Keratinocyte (primary cell): ENCODE results near the gene RRAS2. TPM values are rescaled to one million over a fixed set of nuclear protein-coding genes. Genes with fewer than 3 reads are reported as not detected.

Source experiments
- DNase-seq: peaks from one replicate; pipeline ENCODE4 v3.0.0-alpha.2; 2011; ENCODE audit warnings: low read depth, missing footprints, low spot score
- FAIRE-seq: peaks from 2 replicates; lab custom pipeline; 2011; peaks lifted over from hg19 to GRCh38; lab: Jason Lieb, UNC
- H2AFZ ChIP-seq: 2 replicates; pipeline ENCODE4 v1.6.0; 2012; ENCODE audit warnings: low read length, control low read depth, inconsistent platforms; ENCODE audit not compliant: control insufficient read depth
- H3K27ac ChIP-seq: 2 replicates; pipeline ENCODE4 v1.5.1; 2011; ENCODE audit warnings: low read length; ENCODE audit not compliant: control insufficient read depth, insufficient read depth
- H3K27me3 ChIP-seq: 3 replicates; pipeline ENCODE4 v1.6.0; 2011; ENCODE audit warnings: low read length; ENCODE audit not compliant: control insufficient read depth, insufficient read depth; ENCODE audit errors: extremely low read depth
- H3K36me3 ChIP-seq, 2 experiments: 2 replicates in 1 of 2; 3 replicates in 1 of 2; pipeline ENCODE4 v1.5.1; 2011; ENCODE audit warnings: low read length in 2 of 2, mild to moderate bottlenecking in 1 of 2; ENCODE audit not compliant: control insufficient read depth in 2 of 2, insufficient read depth in 2 of 2; ENCODE audit errors: extremely low read depth in 1 of 2
- H3K4me1 ChIP-seq: 3 replicates; pipeline ENCODE4 v1.5.1; 2011; ENCODE audit warnings: low read length; ENCODE audit not compliant: control insufficient read depth, insufficient read depth; ENCODE audit errors: extremely low read depth
- H3K4me2 ChIP-seq: 3 replicates; pipeline ENCODE4 v1.6.0; 2011; ENCODE audit warnings: low read depth, low read length; ENCODE audit not compliant: control insufficient read depth, insufficient read depth; ENCODE audit errors: extremely low read depth
- H3K4me3 ChIP-seq, 3 experiments: fragments of 200-600 bp in 1 of 3; sonication (generic) in 1 of 3; 2 replicates in 2 of 3; 3 replicates in 1 of 3; pipeline ENCODE4 v1.5.1; 2011 to 2016; ENCODE audit warnings: low read length in 3 of 3, mild to moderate bottlenecking in 3 of 3, control low read depth in 2 of 3, inconsistent platforms in 1 of 3, low read depth in 1 of 3, mixed read lengths in 1 of 3, mixed run types in 1 of 3, moderate library complexity in 1 of 3; ENCODE audit not compliant: control insufficient read depth in 2 of 3, insufficient read depth in 2 of 3; ENCODE audit errors: extremely low read depth in 1 of 3
- H3K79me2 ChIP-seq: 2 replicates; pipeline ENCODE4 v1.6.0; 2012; ENCODE audit warnings: low read length; ENCODE audit not compliant: control insufficient read depth, insufficient read depth
- H3K9ac ChIP-seq: 3 replicates; pipeline ENCODE4 v1.6.0; 2011; ENCODE audit warnings: low read length; ENCODE audit not compliant: control insufficient read depth, insufficient read depth; ENCODE audit errors: extremely low read depth
- H3K9me1 ChIP-seq: 3 replicates; pipeline ENCODE4 v1.6.0; 2011; ENCODE audit warnings: low read length; ENCODE audit not compliant: control insufficient read depth, insufficient read depth; ENCODE audit errors: extremely low read depth
- H3K9me3 ChIP-seq: 2 replicates; pipeline ENCODE4 v1.5.1; 2012; ENCODE audit warnings: low read depth, low read length; ENCODE audit not compliant: control insufficient read depth
- H4K20me1 ChIP-seq: 3 replicates; pipeline ENCODE4 v1.6.0; 2011; ENCODE audit warnings: low read length; ENCODE audit not compliant: control insufficient read depth, insufficient read depth; ENCODE audit errors: extremely low read depth
- EZH2 ChIP-seq: IDR thresholded peaks from one replicate; pipeline ENCODE4 v1.6.1; 2012; ENCODE audit warnings: inconsistent platforms, mild to moderate bottlenecking, low read length, moderate library complexity
- dilution Hi-C: fragments of 300-500 bp; cut with MboI; formaldehyde crosslinking; loops from one replicate; pipeline ENCODE4 v1.7.0; 2020; ENCODE audit warnings: low sequenced_read_pairs; ENCODE audit not compliant: extremely low pct_ligation_motif_present
- polyA plus RNA-seq, 5 experiments: library from polyadenylated mRNA; depleted of rRNA in 3 of 5; stranded (reverse) in 3 of 5; stranded (forward) in 1 of 5; unstranded in 1 of 5; fragments of >200 nt; gene quantifications; 1 replicate in 1 of 5; 2 replicates in 3 of 5; 3 replicates in 1 of 5; pipeline versions ENCODE4 v1.2.1 to v1.2.3, GENCODE V29; 2011 to 2012; ENCODE audit warnings: missing spikeins in 2 of 5, low read depth in 1 of 5, low replicate concordance in 1 of 5
- TF ChIP-seq, protein P1 (sequence below), 3 experiments: IDR thresholded peaks in 1 of 3; conservative IDR thresholded peaks in 1 of 3; optimal IDR thresholded peaks in 1 of 3; 2 replicates in 2 of 3; 3 replicates in 1 of 3; pipeline versions ENCODE3 to v1.5.1; 2011; ENCODE audit warnings: low read length in 3 of 3, mild to moderate bottlenecking in 3 of 3, moderate library complexity in 2 of 3, control low read depth in 1 of 3, inconsistent platforms in 1 of 3; ENCODE audit not compliant: insufficient read depth in 2 of 3; ENCODE audit errors: extremely low read depth in 1 of 3

Gene RRAS2
- polyA plus RNA-seq, 1 donor (not counting 4 experiments of a cell fraction or from before 2014, with no cell fraction given) = 99.3 TPM

DNA sequence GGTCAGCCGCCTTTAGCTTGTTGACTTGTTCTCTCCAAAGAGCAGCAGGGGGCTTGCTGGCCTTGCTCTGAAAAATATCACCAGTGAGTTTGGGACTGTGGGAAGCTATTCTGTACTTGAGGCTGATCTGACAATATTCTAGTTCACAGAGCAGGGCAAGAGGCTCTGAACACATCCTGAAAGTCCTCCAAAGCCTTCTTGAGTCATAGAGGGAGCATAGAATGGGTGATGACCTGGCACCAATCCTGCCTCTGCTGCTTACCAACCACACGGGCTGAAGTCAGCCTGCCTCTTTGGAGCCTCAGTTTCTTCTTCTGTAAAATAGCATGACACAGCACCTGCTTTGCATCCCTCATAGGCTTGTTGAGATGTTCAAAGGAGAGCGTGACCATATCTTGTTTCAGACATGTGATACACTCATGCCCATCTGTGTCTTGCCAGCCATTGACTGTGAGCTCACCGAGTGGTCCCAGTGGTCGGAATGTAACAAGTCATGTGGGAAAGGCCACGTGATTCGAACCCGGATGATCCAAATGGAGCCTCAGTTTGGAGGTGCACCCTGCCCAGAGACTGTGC lies 96.6 kb downstream of the RRAS2 start:
- dilution Hi-C loops = no loop called here

DNA sequence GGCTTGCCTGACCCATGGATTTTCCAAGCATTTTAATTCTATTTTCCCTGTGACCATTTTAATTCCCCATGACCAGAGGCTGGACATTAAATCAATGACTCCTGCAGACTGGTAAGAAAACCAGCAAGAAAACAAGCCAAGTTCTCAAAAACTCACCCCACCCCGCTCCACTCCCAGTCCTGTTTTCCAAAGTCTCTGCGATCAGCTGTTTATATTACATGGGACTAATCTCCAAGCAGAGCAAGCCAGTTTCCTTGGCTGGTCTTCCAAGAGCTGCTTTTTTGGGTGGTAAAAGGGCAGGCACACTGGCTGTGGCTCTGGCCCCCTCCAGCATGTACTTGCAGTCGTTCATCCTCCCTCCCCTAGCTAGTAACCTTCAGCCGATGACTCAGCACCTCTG lies 97.9 kb downstream of the RRAS2 start:
- peaks cover 5 to 6% of the 10 kb centered on the region in 2 experiments for H3K36me3 ChIP-seq
- FAIRE-seq (no peak), DNase-seq (no peak)
- no peaks in the 10 kb centered on the region for H3K79me2 ChIP-seq
- H3K4me2 ChIP-seq = no peak overlapping the region
- dilution Hi-C loops = no loop called here
- H3K9ac ChIP-seq = no peak overlapping the region
- no peak overlapping the region for H2AFZ ChIP-seq
- H3K27me3 ChIP-seq = peaks cover 15% of the 10 kb centered on the region
- no peaks in the 10 kb centered on the region for H3K9me3 ChIP-seq
- H3K9me1 ChIP-seq = no peaks in the 10 kb centered on the region
- H3K27ac ChIP-seq = no peak overlapping the region
- no peaks in the 10 kb centered on the region for H4K20me1 ChIP-seq
- no peak overlapping the region for H3K4me3 ChIP-seq
- TF ChIP-seq EZH2 = no peak
- TF ChIP-seq, protein P1, sequence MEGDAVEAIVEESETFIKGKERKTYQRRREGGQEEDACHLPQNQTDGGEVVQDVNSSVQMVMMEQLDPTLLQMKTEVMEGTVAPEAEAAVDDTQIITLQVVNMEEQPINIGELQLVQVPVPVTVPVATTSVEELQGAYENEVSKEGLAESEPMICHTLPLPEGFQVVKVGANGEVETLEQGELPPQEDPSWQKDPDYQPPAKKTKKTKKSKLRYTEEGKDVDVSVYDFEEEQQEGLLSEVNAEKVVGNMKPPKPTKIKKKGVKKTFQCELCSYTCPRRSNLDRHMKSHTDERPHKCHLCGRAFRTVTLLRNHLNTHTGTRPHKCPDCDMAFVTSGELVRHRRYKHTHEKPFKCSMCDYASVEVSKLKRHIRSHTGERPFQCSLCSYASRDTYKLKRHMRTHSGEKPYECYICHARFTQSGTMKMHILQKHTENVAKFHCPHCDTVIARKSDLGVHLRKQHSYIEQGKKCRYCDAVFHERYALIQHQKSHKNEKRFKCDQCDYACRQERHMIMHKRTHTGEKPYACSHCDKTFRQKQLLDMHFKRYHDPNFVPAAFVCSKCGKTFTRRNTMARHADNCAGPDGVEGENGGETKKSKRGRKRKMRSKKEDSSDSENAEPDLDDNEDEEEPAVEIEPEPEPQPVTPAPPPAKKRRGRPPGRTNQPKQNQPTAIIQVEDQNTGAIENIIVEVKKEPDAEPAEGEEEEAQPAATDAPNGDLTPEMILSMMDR (optimal IDR thresholded peaks at IDR 0.05 in 1 of 3, IDR thresholded peaks at IDR 0.05 in 1 of 3, conservative IDR thresholded peaks at IDR 0.05 in 1 of 3; ENCODE audit: extremely low read depth in 1 of 3, insufficient read depth in 2 of 3, low read length in 3 of 3) = no peak
- no peaks in the 10 kb centered on the region for H3K4me1 ChIP-seq

More for the DNA sequence above, 96.6 kb downstream of the RRAS2 start:
- no peak overlapping the region for H3K4me2 ChIP-seq
- no peaks in the 10 kb centered on the region for H3K79me2 ChIP-seq
- no peaks in the 10 kb centered on the region for H3K9me1 ChIP-seq
- peaks cover 15% of the 10 kb centered on the region for H3K27me3 ChIP-seq
- TF ChIP-seq EZH2 = no peak
- TF ChIP-seq, protein P1 (optimal IDR thresholded peaks at IDR 0.05 in 1 of 3, IDR thresholded peaks at IDR 0.05 in 1 of 3, conservative IDR thresholded peaks at IDR 0.05 in 1 of 3; ENCODE audit: extremely low read depth in 1 of 3, insufficient read depth in 2 of 3, low read length in 3 of 3) = no peak
- no peak overlapping the region for H3K4me3 ChIP-seq
- H3K4me1 ChIP-seq = no peaks in the 10 kb centered on the region
- H4K20me1 ChIP-seq = no peaks in the 10 kb centered on the region
- no peak overlapping the region for H3K27ac ChIP-seq
- DNase-seq (no peak), FAIRE-seq (no peak)
- peaks cover 6 to 7% of the 10 kb centered on the region in 2 experiments for H3K36me3 ChIP-seq
- no peak overlapping the region for H2AFZ ChIP-seq
- H3K9me3 ChIP-seq = no peaks in the 10 kb centered on the region
- H3K9ac ChIP-seq = no peak overlapping the region
